MV-4-11 (cell line): ENCODE data around the gene ZNF462.
A peak's percentile ranks its signal among the peaks of the same experiment; 100 is the strongest.

Experiments used
- DNase-seq: peaks from one replicate; lab custom pipeline; 2025; lab: John Stamatoyannopoulos, UW

ZNF462 gene

GRCh38 chr9:106927916-106928315 lies 65.0 kb downstream of the ZNF462 start:
- no peak for DNase-seq

DNA sequence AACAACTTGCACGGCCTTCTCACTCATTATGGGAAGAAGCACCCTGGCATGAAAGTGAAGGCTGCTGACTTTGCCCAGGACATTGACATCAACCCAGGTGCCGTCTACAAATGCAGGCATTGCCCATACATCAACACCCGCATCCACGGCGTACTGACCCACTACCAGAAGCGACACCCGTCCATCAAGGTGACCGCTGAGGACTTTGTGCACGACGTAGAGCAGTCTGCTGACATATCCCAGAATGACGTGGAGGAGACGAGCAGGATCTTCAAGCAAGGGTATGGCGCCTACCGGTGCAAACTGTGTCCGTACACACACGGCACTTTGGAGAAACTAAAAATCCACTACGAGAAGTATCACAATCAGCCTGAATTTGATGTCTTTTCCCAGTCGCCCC lies 65.4 kb downstream of the ZNF462 start:
- no peak for DNase-seq

- DNase-seq = no peak
Measured at GRCh38 chr9:106929471-106930177, 66.7 kb downstream of the ZNF462 start.

DNA sequence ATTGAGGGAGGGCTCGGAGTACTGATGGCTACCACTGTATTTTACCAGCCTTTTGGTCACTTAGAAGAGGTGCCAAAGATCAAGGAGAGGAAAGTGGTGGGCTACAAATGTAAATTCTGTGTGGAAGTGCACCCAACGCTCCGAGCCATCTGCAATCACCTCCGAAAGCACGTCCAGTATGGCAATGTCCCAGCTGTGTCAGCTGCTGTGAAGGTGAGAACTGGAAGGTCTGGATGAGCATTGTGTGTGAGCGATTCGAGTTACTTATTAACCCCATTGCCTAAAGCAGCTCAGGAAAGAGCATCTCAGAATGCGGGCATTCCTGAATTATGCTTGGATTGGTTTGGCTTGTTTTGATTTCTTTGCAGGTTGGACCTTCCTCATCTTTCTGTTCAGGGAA lies 67.5 kb downstream of the ZNF462 start:
- DNase-seq = no peak

DNA sequence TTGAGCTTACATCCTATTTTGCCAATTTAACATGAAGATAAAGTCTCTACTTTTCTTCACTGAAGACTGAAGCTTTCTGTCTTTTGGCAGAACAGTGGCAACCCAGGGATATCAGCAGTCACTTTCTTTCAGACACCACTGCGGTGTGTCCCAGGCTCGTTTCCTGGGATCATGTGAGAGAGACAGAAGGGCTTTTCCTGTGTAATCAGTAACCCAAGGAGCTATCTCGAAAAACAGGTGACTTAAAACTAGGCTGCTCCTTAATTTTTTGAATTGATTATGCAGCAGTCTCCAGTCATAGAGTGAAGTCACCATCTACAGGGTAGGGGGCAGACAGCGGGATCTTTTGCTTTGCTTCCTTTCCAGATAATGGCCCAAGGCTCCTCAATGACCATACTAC lies 68.5 kb downstream of the ZNF462 start:
- DNase-seq = no peak

- DNase-seq = no peak
Measured at GRCh38 chr9:106932178-106932577, 69.2 kb downstream of the ZNF462 start.

DNA sequence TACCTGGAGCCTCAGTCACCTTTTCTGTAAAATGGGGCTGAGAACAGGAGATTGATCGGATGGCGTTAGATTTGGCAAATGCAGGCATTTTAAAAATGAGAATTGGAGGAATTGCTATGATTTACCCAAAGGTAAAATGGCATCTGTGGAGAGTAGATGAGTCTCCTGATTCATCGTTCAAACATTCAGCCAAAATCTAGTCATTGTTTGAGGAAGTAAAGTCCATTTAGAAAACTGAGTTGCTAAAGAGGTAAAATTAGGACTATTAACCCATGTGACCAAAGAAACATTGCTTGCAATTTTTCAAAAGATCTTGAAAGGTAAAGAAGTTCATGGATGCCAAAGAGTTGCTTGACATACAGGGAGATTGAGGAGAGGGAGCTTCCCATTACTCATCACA lies 69.7 kb downstream of the ZNF462 start:
- no peak for DNase-seq

GRCh38 chr9:106933470-106933869 lies 70.5 kb downstream of the ZNF462 start:
- DNase-seq = no peak

- DNase-seq = no peak
Measured at GRCh38 chr9:106934442-106935238, 71.7 kb downstream of the ZNF462 start.

DNA sequence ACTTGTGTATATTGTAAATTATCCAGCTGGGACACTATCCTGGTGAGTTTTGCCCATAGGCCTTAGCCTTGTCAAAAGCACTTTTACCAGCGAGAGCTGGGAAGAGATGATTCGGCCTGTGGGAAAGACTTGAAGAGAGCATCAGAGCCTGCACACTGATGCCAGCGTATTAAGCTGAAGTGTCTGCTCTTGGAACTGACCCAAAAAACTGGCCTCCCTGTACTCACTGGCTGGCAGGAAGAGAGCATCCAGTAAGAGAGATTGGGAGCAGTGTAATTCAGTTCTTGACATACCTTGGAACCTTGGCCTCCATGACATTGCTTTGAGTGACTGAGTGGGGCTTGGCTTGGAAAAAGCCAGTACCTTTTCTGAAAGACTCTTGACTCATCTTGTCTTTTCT lies 73.7 kb downstream of the ZNF462 start:
- DNase-seq = no peak

DNA sequence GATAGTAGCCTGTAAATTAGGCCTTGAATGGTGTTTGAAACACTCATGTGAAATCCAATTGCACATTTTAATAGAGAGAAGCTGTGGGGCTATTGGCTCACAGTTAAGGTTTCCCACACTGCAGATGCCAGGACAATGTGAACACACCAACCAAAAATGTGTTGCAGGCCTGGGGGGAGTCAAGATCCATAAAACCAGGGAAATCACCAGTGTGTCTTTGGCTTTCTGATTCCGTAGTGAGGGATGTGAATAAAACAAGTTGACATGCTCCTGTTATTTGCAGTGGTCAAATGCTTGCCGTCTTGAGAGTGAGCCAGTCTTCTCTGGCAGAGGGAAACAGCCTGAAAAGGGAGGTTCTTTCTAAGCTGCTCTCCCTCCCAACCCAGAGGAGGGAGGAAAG lies 79.0 kb downstream of the ZNF462 start:
- DNase-seq = no peak

DNA sequence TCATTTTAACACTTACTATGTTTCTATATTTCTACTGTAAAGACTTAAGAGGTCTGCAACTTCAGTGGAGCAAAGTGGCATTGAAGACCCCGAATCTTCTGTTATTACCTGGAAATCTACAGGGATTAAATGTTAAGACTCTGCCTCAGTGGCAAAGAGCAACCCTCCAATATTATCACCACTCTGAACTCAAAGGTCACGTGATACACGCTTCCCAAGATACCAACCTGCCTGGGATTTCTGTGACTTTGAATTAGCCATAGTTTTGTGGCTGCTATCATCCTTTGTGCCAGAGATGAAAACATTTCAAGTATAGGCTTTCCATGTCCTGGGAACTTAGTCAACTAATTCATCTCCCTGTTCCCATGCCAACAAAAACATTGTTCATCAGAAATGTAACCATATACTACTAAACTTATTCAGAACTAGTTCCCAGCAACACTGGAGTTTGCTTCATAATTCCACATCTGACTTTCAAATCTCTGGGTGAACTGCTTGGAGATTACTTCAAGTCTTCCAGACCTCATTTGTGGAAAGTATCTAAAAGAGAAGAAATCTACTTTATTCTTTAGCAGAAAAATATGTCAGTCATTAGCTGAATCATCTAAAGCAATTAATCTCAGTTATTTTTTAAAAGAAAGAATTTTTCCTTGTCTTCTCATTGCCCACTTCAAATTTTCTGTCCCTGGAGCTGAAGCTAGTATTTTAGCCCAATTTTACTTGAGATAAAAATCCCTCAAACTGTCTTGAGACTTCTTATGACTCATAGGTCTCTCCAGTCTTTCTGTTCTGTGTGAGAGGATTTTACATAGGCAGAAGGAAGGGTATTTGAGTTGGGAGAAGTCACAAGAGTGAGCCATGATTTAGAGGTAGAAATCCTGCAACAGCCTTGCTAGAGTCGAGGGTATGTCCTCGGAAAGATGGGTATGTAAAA lies 83.0 kb downstream of the ZNF462 start:
- DNase-seq = no peak

DNA sequence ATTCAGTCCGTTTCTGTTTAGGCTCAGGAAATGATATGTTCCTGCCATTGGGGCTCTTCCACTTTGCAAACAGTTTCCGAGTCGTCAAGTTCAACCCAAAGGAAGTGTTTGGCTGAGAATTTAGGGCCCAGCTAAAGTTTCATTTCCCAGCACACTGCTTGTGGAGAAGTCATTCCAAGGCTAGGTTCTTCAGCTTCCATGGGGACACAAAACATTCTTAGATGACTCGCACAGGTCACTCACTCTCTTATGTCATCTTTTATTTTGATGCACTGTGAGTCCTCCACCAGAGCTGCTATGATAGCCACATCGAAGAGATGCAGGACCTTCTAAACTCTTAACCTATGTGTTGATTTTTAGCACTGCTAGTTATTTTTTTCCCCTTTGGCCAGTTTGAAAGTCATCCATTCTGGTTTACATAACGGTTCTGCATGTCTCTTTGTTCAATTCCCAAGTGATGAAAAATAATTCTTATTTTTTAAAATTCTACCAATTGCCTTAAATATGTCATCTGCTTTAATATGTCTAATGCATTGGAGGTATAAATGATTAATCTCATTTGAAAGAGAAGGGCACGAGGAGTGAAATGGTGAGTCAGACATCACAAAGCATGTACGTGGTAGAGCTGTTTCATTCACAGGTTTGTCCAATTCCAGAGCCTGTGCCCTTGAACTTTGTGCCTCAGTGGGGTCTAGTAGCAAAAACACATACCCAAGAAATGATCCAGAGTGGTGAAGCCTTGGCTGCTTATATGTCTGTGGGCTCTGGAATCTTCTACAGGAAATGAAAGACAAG lies 84.3 kb downstream of the ZNF462 start:
- peak; percentile 0 for DNase-seq

DNA sequence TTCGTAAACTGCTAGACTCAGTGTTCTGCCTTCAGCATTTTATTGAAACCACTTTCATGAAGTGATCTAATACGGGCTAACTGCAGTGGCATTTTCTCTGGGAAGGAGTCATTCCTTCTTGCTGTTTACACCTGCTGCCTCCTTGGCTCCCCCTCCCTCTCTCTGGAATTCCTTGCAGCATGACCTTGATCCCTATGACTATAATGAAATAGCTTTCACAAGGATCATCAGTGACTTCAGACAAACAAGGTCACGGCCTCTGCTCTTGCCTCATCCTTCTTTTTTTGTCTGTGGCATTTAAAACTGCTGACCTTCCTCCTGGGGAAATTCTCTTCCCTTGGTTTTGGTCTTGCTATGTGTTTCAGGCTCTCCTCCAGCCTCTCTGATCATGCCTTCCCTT lies 90.2 kb downstream of the ZNF462 start:
- no peak for DNase-seq

DNA sequence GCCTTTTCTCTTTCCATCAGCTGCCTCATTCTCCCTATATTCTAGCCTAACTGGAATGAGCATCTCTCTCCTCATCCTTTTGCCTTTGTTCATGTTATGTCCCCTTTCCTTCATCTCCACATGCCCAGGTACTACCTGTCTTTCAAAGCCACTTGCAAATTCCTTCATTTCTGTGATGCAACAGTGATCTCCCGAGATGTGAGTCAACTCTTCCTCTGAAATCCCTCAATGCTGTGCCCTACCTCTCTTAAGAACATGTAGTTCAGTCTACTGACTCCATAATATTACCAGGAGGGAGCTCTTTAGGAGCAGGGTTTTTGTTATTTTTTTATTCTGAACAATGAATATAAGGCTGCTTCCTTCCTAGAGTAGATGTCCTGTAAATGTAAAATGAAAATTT lies 91.6 kb downstream of the ZNF462 start:
- DNase-seq = no peak

- no peak for DNase-seq
Measured at GRCh38 chr9:106954974-106955850, 92.2 kb downstream of the ZNF462 start.

DNA sequence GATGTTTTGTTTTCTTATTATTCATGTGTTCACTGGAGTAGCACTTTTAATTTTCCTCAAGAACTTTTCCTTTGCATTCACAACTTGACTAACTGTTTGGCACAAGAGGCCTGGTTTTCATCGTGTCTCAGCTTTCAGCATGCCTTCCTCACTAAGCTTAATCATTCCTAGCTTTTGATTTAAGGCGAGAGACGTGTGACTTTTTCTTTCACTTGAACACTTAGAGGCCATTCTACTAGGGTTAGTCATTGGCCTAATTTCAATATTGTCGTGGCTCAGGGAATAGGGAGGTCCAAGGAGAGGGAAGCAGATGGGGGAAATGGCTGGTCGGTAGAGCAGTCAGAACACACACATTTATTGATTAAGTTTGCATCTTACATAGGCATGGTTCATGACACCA lies 94.0 kb downstream of the ZNF462 start:
- no peak for DNase-seq

- DNase-seq = no peak
Measured at GRCh38 chr9:106958955-106959657, 96.1 kb downstream of the ZNF462 start.

DNA sequence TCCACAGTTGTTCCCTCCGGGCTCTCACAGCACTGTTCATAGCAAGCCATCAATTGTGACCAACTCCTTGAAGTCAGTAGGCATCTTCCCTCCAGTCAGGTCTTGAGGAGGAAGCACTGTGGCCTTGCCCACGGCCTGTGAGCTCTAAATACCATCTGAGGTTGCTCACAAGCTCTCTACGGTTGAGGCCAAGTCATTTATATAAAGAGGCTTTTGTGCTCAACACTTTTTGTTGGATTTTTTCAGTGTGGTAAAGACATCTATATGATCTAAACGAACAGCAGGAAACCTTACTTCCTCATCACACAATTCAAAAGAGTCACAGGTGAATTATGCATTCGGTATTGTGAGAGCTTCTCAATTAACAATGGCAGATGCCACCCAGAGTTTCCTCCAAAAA lies 97.3 kb downstream of the ZNF462 start:
- no peak for DNase-seq

GRCh38 chr9:106961623-106962022 lies 98.7 kb downstream of the ZNF462 start:
- DNase-seq = no peak
